MM.1S (cell line): ENCODE measurements around the gene SHQ1.

Experiments
- DNase-seq: peaks from one replicate; pipeline ENCODE4 v3.0.0-alpha.2; 2015
- H2AFZ ChIP-seq: fragments of 300-600 bp; sonication (generic); 2 replicates; pipeline ENCODE4 v1.6.0; 2016; ENCODE audit warnings: antibody characterized with exemption, low read length
- H3F3A ChIP-seq: fragments of 300-600 bp; sonication (generic); 2 replicates; pipeline ENCODE4 v1.6.1; 2016; ENCODE audit warnings: mild to moderate bottlenecking, antibody characterized with exemption, low read length, moderate library complexity, mixed read lengths; ENCODE audit not compliant: insufficient read depth
- H3K27ac ChIP-seq: fragments of 300-600 bp; sonication (generic); 2 replicates; pipeline ENCODE4 v1.5.1; 2016; ENCODE audit warnings: mild to moderate bottlenecking, low read length
- H3K27me3 ChIP-seq: fragments of 300-600 bp; sonication (generic); replicated peaks from 2 replicates; pipeline ENCODE4 v1.6.0; 2016; ENCODE audit warnings: low read length; ENCODE audit not compliant: insufficient read depth
- H3K36me3 ChIP-seq: fragments of 300-600 bp; sonication (generic); replicated peaks from 2 replicates; pipeline ENCODE4 v1.6.1; 2016; ENCODE audit warnings: mild to moderate bottlenecking, low read length, mixed read lengths; ENCODE audit not compliant: insufficient read depth
- H3K4me1 ChIP-seq: fragments of 300-600 bp; sonication (generic); 2 replicates; pipeline ENCODE4 v1.6.1; 2016; ENCODE audit warnings: low read length, mixed read lengths
- H3K4me2 ChIP-seq: fragments of 300-600 bp; sonication (generic); 2 replicates; pipeline ENCODE4 v1.6.0; 2016; ENCODE audit warnings: low read depth, low read length
- H3K4me3 ChIP-seq: fragments of 300-600 bp; sonication (generic); 2 replicates; pipeline ENCODE4 v1.5.1; 2016; ENCODE audit warnings: low read length, mixed read lengths
- H3K79me2 ChIP-seq: fragments of 300-600 bp; sonication (generic); 2 replicates; pipeline ENCODE4 v1.6.1; 2016; ENCODE audit warnings: mixed run types, low read length, mixed read lengths
- H3K9ac ChIP-seq: fragments of 300-600 bp; sonication (generic); 2 replicates; pipeline ENCODE4 v1.6.1; 2016; ENCODE audit warnings: low read length, mixed read lengths
- H3K9me2 ChIP-seq: fragments of 300-600 bp; sonication (generic); replicated peaks from 2 replicates; pipeline ENCODE4 v1.6.1; 2016; ENCODE audit warnings: mild to moderate bottlenecking, low read length, mixed read lengths; ENCODE audit not compliant: insufficient read depth
- H3K9me3 ChIP-seq: fragments of 300-600 bp; sonication (generic); replicated peaks from 2 replicates; pipeline ENCODE4 v1.6.1; 2016; ENCODE audit warnings: mild to moderate bottlenecking, low read length, mixed read lengths; ENCODE audit not compliant: insufficient read depth
- H4K20me1 ChIP-seq: fragments of 300-600 bp; sonication (generic); 2 replicates; pipeline ENCODE4 v1.6.1; 2016; ENCODE audit warnings: mild to moderate bottlenecking, low read length, moderate library complexity, mixed read lengths; ENCODE audit not compliant: insufficient read depth
- CTCF ChIP-seq: fragments of 300-600 bp; sonication (generic); IDR thresholded peaks from 2 replicates; pipeline ENCODE4 v1.5.1; 2016; ENCODE audit warnings: antibody characterized with exemption, low read length, mixed read lengths
- EZH2 ChIP-seq: fragments of 300-600 bp; sonication (generic); optimal IDR thresholded peaks from 2 replicates; pipeline ENCODE3; 2017; ENCODE audit warnings: low read depth, mild to moderate bottlenecking, antibody characterized with exemption, low read length, mixed read lengths
- EZH2phosphoT487 ChIP-seq: fragments of 300-600 bp; sonication (generic); IDR thresholded peaks from 2 replicates; pipeline ENCODE4 v1.6.1; 2018; ENCODE audit warnings: antibody characterized with exemption, low read length

The SHQ1 gene

GRCh38 chr3:72766866-72767265 lies 81.4 kb downstream of the SHQ1 start:
- Histone ChIP-seq H4K20me1 (no peaks in the 10 kb centered on the region), H3K79me2 (no peaks in the 10 kb centered on the region), H3K9ac (no peak overlapping the region), H3K9me3 (no peaks in the 10 kb centered on the region), H3K27ac (no peak overlapping the region), H3K4me1 (no peaks in the 10 kb centered on the region), H3K9me2 (no peaks in the 10 kb centered on the region), H3K36me3 (no peaks in the 10 kb centered on the region), H3K4me2 (no peak overlapping the region), H3F3A (no peaks in the 10 kb centered on the region), H2AFZ (no peak overlapping the region), H3K27me3 (no peaks in the 10 kb centered on the region), H3K4me3 (no peak overlapping the region)
- no peak for DNase-seq
- no peak for TF ChIP-seq CTCF

- Histone ChIP-seq H3K4me2 (no peak overlapping the region), H3F3A (no peaks in the 10 kb centered on the region), H2AFZ (no peak overlapping the region), H3K4me3 (no peak overlapping the region), H3K79me2 (no peaks in the 10 kb centered on the region), H3K9ac (no peak overlapping the region), H4K20me1 (no peaks in the 10 kb centered on the region), H3K4me1 (no peaks in the 10 kb centered on the region), H3K27ac (no peak overlapping the region), H3K9me3 (no peaks in the 10 kb centered on the region), H3K36me3 (no peaks in the 10 kb centered on the region), H3K27me3 (no peaks in the 10 kb centered on the region), H3K9me2 (no peaks in the 10 kb centered on the region)
- TF ChIP-seq CTCF = no peak
- no peak for TF ChIP-seq EZH2
- no peak for TF ChIP-seq EZH2phosphoT487
- DNase-seq = no peak
Observed at GRCh38 chr3:72763751-72764440, 84.3 kb downstream of the SHQ1 start.

GRCh38 chr3:72761410-72761809 lies 86.8 kb downstream of the SHQ1 start:
- no peak for TF ChIP-seq EZH2
- TF ChIP-seq CTCF = no peak
- no peak for TF ChIP-seq EZH2phosphoT487
- H3K27me3 ChIP-seq = no peaks in the 10 kb centered on the region
- no peaks in the 10 kb centered on the region for H3K9me2 ChIP-seq
- no peak for DNase-seq
- no peak overlapping the region for H3K4me3 ChIP-seq
- H3F3A ChIP-seq = peaks cover 4% of the 10 kb centered on the region
- no peaks in the 10 kb centered on the region for H3K79me2 ChIP-seq
- no peaks in the 10 kb centered on the region for H4K20me1 ChIP-seq
- no peaks in the 10 kb centered on the region for H3K36me3 ChIP-seq
- H3K27ac ChIP-seq = no peak overlapping the region
- no peak overlapping the region for H3K9ac ChIP-seq
- peaks cover 13% of the 10 kb centered on the region for H3K4me1 ChIP-seq
- no peaks in the 10 kb centered on the region for H3K9me3 ChIP-seq
- no peak overlapping the region for H2AFZ ChIP-seq
- H3K4me2 ChIP-seq = no peak overlapping the region
